ENCODE measurements around the gene PELI3.

The PELI3 gene

DNA sequence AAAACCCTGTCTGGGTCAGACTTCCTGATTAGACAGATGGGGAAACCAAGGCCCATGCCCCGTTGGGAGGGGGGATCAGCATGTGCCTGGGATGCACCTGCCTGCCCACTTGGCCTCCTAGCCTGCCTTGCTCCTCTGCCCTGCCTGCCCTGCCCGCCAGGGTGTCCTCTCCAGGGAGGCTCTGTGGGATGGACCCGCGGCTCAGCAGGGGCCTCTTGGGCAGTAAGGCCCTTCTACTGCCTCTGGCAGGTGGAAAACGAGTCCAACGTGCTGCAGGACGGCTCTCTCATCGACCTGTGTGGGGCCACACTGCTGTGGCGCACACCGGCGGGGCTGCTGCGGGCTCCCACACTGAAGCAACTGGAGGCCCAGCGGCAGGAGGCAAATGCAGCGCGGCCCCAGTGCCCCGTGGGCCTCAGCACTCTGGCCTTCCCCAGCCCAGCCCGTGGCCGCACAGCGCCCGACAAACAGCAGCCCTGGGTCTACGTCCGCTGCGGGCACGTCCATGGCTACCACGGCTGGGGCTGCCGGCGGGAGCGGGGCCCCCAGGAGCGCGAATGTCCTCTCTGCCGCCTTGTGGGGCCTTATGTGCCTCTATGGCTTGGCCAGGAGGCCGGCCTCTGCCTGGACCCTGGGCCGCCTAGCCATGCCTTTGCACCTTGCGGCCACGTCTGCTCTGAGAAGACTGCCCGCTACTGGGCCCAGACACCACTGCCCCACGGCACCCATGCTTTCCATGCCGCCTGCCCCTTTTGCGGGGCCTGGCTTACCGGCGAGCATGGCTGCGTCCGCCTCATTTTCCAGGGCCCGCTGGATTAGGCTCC, 8.9 kb downstream of the PELI3 start:
- no peak for DNase-seq (ENCODE audit: low read depth in 2 of 2)

DNA sequence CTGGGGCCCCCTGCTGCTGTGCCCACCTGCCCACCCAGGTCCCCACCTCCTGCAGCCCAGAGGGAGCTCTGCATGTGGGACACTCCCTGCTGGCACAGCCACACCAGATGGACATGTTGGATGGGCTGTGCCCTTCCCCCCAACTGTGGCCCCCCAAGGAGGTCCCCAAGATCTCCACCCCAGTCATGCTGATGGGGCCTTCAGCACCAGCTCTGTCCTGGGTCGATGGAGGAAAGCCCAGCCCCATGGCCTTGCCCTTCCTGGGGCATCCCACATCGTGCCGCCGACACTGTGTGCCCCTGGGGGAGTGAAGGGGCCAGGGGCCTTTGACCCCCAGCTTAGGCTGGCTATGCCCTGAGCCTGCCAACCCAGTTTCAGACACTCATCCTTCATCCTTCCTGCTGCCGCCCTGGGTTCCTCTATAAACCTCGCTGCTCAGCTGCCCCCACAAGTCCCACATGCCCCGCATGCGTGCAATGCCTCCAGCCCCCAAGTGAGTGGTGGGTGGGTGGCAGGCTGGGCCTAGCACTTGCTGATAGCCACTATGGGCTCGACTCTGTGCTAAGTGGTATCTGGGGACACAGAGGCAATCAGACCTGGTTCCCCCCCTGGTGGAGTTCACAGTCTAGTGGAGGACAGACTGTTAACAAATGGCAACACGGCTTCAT, 9.6 kb downstream of the PELI3 start:
- no peak for DNase-seq (ENCODE audit: low read depth in 2 of 2)

DNA sequence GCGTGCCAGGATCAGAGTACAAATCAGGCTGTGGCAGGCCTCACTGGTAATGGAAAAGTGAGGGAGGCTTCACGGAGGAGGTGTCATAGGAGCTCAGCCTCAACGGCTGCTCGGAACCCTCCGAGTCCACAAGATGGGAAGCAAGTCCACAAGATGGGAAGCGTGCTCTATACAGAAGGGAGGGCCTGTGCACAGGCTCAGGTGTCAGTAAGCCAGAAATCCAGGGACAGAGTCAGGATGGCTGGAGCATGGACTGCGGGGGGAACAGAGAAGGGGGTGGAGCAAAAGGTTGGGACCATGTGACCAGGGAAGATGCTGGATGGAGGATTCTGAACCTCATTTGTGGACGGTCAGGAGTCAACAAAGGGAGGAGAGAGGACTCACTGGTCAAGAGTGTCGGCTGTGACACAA, 10.1 kb downstream of the PELI3 start:
- no peak for DNase-seq (ENCODE audit: low read depth in 2 of 2)

DNA sequence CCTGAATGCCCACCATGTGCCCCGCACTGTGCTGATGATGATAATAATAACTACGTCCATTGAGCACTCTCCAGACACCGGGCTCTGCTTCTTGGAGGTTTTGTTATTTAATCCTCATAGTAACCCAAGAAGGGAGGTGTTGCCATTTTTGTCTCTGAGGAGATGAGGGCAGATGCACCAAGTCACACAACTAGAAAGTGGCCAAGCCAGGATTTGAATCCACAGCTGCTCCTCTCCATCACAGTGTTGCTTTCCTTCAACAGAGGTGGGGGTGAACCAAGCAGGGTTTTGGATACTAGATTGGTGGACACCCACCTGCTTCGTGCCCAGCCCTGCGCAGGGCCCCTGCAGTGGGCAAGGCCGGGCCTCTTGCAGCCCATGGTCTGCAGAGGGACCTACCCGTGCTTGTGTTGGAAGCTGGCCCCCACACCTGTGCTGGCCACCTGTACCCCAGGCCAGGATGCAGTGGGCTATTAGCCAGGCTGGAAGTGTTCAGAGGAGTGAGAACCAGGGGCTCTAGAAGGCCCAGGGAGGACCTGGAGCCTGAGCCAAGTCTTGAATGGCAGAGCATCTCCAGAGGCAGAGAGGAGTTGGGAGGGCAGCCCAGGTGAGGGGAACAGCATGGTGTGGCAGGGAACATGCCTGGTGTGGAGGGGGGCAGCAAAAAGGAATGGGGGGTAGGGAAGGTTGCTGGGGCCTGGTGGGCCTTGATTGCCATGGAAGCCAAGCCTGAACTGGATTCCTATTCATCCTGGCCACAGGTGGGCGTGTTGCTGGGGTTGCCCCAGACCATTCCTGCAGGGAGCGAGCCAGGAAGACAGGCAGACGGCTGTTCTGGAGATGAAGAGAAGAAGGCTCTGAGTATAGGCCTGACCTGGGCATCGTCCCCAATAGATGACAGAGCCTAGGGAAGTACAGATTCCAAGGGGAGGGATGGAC, 10.8 kb downstream of the PELI3 start:
- no peak for DNase-seq (ENCODE audit: low read depth in 2 of 2)

DNA sequence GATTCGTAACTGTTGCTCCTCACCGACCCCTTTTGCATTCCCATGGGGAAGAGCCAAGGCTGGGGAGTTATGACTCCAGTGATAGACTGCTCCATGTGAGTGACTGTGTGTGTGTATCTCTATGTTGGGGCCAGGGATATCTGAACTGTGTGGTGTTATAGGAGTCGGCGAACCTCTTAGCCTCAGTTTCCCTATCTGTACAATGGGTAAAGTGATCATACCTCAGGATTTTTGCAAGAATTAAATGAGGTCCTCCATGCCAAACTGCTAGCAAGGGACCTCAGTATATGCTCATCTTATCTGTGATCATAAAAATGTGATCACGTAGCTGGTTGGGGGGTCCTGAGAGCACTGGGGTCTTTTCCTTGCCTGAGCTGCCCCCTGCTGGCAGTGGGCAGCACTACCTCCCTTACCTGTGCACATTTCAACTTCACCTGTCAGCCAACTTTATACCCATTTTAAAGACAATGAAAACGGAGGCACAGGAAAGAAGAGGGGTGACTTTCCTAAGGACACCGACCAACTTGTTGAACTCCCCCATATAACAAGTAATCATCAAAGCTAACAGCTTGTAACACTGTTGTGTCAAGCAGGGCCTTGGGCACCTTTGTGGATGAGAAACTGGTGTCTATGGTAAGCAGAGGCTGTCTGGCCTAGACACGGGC, 12.2 kb downstream of the PELI3 start:
- DNase-seq (ENCODE audit: low read depth in 2 of 2) = no peak

DNA sequence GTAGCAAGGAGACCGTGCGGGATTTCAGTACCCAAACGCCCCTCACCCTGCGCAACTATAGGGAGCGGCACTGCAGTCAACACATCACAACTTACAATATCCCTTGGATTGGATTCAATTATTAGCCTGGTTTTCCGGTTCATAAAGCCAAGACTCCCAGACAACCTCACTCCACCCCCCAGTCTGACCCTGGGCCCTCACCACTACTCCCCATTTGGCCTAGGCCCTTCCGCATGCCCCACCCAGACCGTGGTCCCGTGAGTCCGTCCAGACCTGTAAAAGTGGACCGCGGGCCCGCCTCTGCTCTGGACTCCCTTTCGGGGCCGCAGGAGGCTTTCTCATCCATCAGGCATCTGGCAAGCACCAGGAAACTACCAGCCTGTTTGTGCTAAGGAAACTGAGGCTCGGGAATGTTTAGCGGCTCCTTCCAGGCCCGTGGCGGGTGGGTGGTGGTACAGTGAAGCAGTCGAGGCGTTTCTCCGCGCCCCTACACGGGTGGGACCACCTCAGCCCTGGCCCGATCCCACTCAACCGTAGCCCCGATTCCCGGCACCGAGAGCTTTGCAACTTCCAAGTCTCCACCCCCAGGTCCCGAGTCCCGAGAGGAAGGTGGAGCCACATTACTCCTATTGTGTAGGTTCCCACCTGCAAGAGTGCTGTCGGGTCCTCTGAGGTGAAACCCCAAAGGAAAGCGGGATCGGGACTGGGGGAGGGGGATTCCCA, 12.8 kb downstream of the PELI3 start:
- DNase-seq (ENCODE audit: low read depth in 2 of 2) = peak in 1 of 2 experiments; percentile 9

DNA sequence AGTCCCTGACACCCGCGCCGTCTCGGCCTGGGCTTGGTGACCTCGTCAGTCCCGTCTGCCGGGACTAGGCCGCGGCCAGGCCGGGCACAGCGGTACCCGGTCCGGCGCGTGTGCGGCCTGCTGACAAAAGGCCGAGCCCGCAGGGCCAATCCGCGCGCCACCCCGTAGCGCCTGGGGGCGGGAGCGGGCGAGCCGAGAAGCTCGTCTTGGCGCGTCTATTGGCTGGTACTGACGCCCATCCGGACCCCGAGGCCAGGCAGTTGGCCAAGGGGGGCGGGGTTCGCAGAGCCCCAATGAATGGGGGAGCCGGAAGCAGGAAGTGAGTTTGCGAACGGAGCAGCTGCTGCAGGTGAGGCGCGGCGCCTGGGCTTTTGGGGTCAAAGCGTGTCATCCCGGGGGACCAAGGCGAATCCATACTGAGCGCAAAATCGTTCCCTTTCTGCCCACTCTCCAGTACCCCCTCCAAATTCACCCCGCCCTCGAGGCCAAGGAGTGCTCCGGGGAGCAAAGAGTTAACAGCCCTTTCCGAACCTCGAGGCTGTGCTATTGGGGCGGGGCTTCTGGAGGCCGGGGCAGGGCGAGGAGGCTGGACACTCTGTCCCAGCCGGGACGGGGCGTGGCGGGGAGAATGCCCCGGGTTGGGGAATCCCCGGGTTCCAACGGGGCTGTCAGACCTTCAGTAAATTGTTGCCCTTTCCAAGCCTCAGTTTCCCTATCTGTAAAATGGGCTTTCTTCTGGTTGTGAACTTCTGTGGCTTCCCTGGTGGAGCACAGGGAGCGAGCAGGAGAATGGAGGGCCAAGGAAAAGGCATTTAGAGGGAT, 13.6 kb downstream of the PELI3 start, which contains the start of gene DPP3:
Gene DPP3 (plus strand): TSS at position 318 of the 822 bp plus-strand sequence. CDS start 1,767 bp downstream, outside the sequence.
- DNase-seq (ENCODE audit: low read depth in 2 of 2) = peak; percentile 85 to 89

DNA sequence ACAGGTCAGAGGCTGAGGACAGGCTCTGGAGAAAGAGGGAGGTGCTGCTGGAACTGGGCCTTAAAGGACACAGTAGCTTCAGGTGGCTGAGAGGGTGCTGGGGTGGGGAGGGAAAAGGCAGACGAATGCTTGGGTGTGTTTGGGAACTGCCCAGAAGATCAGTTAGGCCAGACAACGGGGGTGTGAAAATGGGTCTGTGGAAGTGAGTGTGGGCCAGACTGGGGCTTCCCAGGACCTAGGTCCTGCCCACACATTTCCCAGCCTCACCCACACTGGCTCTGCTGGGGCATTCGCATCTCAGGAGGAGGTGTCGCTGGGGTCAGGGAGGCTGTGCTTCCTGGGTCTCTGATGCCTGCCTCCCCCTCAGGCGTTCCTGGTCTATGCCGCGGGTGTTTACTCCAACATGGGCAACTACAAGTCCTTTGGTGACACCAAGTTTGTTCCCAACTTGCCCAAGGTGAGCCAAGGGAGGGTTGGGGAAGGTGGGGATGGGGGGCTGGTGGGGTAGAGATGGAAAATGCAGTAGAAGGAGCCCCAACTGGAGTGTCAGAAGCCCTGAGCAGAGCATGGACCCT, 18.2 kb downstream of the PELI3 start:
- no peak for DNase-seq (ENCODE audit: low read depth in 2 of 2)

DNA sequence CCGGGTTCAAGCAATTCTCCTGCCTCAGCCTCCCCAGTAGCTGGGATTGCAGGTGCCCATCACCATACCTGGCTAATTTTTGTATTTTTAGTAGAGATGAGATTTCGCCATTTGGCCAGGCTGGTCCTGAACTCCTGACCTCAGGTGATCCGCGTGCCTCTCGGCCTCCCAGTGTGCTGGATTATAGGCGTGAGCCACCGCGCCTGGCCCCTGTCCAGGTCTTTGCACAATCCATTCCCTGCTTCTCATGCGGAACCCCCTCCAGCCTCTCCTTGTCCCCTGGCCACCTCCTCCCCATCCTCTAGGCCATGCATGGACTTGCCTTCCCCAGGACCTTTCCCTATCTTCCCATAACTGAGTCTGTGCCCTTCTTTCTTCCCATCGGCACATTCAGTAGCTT, 22.3 kb downstream of the PELI3 start:
- DNase-seq (ENCODE audit: low read depth in 2 of 2) = no peak

DNA sequence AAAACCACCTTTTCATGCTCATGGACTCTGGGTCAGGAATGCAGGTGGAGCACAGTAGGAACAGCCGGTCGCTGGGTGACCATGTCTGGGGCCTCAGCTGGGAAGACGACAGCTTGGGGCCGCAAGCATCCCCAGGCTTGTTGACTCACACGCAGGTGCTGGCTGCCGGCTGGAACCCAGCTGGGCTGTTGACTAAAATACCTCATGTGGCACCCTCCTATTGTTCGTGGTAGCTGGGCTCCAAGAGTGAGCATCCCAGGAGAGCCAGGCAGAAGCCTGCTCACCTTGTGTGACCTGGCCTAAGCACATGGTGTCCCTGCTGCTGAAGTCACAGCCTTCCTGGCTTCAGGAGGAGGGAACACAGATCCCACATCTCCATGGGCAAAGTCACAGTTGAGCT, 22.9 kb downstream of the PELI3 start:
- DNase-seq (ENCODE audit: low read depth in 2 of 2) = no peak

DNA sequence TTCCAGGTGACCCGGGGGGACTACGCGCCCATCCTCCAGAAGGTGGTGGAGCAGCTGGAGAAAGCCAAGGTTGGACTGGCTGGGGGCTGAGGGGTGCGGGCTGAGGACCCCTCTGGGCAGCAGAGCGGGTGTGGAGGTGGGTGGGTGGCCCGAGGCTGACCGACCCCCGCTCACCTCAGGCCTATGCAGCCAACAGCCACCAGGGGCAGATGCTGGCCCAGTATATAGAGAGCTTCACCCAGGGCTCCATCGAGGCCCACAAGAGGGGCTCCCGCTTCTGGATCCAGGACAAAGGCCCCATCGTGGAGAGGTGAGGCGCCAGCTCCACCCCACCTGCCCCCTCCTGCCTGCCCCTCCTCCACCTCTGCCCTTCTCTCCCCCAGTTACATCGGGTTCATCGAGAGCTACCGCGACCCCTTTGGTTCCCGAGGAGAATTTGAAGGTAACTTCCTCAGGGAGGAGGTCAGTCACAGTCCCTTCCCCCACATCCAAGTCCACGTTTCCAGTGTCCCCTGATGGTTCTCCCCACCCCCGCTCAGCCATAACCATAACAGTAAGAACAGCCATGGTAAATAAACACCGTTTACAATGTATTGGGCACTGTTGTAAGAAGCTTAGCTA, 24.7 kb downstream of the PELI3 start:
- no peak for DNase-seq (ENCODE audit: low read depth in 2 of 2)

DNA sequence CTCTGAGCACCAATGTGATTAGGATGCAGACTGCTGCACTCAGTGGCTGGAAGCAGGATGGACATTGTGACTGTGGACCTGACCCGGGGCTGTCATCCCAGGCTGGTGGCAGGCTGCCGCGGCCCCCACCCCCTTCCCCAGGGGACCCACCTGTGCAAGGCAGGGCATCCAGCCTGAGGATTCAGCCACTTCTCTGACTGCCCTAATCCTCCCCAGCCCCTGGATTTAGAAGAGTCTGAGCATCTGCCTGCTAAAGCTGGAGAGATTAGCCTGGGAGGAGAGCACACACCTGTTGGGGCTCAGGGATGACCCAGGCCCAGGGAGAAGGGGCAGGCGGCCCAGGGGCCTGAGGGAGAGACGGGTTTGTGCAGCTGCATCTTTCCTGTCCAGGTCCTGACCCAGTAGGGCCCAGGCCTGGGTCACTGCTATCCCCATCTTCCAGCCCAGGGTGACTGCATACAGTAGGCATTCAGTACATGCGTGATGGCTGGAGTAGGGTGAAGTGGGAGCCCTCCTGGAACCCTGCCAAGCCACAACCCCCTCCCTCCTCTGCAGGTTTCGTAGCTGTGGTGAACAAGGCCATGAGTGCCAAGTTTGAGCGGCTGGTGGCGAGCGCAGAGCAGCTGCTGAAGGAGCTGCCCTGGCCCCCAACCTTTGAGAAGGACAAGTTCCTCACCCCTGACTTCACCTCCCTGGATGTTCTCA, 25.6 kb downstream of the PELI3 start:
- no peak for DNase-seq (ENCODE audit: low read depth in 2 of 2)

DNA sequence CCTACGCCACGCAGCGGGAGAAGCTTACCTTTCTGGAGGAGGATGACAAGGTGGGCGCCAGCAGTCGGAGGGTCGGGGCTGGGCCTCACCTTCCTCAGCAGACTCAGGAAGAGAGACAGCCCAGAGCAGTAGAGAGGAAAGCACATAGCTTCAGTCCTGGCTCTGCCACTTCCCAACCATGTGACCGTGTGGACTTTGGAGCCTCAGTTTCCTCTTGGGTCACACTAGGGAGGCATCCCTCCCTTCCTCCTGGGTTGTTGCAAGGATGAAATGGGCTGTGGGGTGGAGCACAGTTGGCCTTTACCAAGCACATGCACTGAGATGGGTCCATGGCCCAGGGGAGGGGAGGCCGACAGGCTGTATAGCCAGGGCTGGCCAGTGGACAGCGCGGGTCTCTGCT, 26.4 kb downstream of the PELI3 start:
- DNase-seq (ENCODE audit: low read depth in 2 of 2) = no peak

DNA sequence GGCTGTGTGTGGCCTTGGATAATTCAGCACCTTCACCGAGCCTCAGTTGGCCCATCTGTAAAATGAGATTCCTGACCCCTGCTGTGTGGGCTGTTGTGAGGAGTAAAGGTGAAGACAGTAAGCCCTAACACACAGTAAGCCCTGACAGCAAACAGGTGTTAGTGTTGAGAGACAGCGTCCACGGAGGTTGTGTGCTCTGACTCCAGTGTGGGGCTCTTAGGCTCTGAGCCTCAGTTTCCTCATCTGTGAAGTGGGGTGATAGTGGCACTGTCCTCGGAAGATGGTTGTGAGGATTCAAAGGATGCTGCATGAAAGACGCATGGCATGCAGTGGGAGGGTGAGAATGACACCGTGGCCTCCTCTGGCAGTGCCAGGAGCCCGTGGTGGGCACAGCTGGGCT, 27.8 kb downstream of the PELI3 start:
- no peak for DNase-seq (ENCODE audit: low read depth in 2 of 2)

DNA sequence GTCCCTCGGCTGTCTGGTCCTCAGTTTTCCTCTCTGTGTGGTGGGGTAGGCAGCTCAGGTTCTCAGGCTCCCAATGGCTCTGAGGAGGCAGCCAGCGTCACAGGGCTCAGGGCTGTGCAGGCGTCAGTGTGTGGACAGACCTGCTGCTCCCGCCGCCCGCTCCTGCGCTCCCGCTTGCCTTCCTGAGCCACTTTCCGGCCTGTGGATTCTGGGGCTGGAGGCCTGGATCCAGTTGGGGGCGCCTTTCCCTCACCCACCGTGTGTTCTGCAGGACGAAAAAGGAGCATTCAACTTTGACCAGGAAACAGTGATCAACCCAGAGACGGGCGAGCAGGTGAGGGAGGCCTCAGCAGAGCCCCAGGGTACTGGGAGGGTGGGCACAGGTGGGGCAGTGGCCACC, 28.2 kb downstream of the PELI3 start:
- no peak for DNase-seq (ENCODE audit: low read depth in 2 of 2)

DNA sequence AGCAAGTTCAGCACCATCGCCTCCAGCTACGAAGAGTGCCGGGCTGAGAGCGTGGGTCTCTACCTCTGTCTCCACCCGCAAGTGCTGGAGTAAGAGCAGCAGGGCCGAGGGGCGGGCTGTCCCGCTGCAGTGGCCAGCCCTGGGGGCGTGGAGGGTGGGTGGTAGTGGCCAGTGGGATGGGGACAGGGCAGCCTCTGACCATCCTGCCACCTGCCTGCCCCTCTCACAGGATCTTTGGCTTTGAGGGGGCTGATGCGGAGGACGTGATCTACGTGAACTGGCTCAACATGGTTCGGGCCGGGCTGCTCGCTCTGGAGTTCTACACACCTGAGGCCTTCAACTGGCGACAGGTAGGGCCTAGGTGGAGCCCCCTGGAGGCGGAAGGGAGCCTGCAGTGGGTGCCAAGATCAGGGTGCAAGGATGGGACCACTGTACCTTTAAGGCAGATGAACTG, 28.7 kb downstream of the PELI3 start:
- DNase-seq (ENCODE audit: low read depth in 2 of 2) = no peak

DNA sequence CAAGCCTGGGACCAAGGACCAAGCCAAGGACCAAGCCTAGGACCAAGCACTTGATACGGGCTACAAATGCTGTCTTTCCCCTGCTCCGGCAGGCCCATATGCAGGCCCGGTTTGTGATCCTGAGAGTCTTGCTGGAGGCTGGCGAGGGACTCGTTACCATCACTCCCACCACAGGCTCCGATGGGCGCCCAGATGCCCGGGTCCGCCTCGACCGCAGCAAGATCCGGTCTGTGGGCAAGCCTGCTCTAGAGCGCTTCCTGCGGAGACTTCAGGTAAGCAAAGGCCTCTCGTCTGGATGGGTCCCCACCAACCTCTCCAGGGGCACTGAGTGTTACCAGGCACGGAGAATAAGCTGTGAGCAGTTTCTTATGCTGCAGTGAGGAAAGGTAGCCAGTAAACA, 30.5 kb downstream of the PELI3 start:
- no peak for DNase-seq (ENCODE audit: low read depth in 2 of 2)

DNA sequence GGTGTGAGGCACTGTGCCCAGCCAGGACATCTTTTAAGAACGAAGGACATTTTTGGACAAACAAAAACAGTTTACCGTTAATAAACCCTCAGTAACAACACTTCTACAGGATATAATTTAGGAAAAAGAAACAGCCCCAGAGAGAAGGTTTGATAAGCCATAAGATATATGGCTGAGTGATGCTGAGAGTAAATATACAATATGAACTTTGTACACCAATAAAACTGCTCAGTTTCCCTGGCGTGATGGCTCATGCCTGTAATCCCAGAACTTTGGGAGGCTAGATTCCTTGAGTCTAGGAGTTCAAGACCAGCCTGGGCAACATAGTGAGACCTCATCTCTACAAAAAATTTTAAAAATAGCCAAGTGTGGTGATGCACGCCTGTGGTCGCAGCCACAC, 31.8 kb downstream of the PELI3 start:
- DNase-seq (ENCODE audit: low read depth in 2 of 2) = no peak

Measured in fibroblast of skin of left biceps (primary cell).